Upper lobe of left lung (tissue), 6 donors: Measurements from ENCODE around the gene CNPY1. TPM values are rescaled to one million over a fixed set of nuclear protein-coding genes. Genes with fewer than 3 reads are reported as not detected.

ENCODE experiments used
- ATAC-seq, 2 donors: fragments of 200-7000 bp; cut with Tn5 transposase; one replicate each; pipeline ENCODE4 v1.9.1; 2022; ENCODE audit warnings: mild to moderate bottlenecking in 2 of 2, moderate library complexity in 2 of 2; ENCODE audit not compliant: low FRiP score in 2 of 2
- DNase-seq, 2 donors: peaks; one replicate each; pipeline ENCODE4 v3.0.0-alpha.2; 2019 to 2020
- H3K27ac ChIP-seq, 4 donors: fragments of 200-600 bp; sonication (generic); one replicate each; pipeline ENCODE4 v1.5.1; 2016 to 2019
- H3K27me3 ChIP-seq, 4 donors: fragments of 200-600 bp; sonication (generic); one replicate each; pipeline ENCODE4 v1.5.1; 2017 to 2019
- H3K36me3 ChIP-seq, 4 donors: fragments of 200-600 bp; sonication (generic); one replicate each; pipeline ENCODE4 v1.5.1; 2016 to 2019
- H3K4me1 ChIP-seq, 4 donors: fragments of 200-600 bp; sonication (generic); one replicate each; pipeline ENCODE4 v1.5.1; 2018 to 2019
- H3K4me3 ChIP-seq, 4 donors: fragments of 200-600 bp; sonication (generic); one replicate each; pipeline ENCODE4 v1.5.1; 2017 to 2019; ENCODE audit warnings: mild to moderate bottlenecking in 2 of 4, moderate library complexity in 1 of 4
- H3K9me3 ChIP-seq, 4 donors: fragments of 200-600 bp; sonication (generic); one replicate each; pipeline ENCODE4 v1.5.1; 2018 to 2019
- EP300 ChIP-seq, 4 donors: sonication (generic); formaldehyde crosslinking; IDR thresholded peaks; one replicate each; pipeline ENCODE4 v1.5.1; 2017; ENCODE audit warnings: antibody characterized with exemption in 4 of 4, control low read depth in 2 of 4
- POLR2A ChIP-seq, 4 donors: fragments of 450-650 bp; IDR thresholded peaks; one replicate each; pipeline ENCODE4 v1.5.1; 2016 to 2017; ENCODE audit warnings: antibody characterized with exemption in 4 of 4, mild to moderate bottlenecking in 2 of 4
- POLR2AphosphoS5 ChIP-seq, 2 donors: sonication (generic); formaldehyde crosslinking; IDR thresholded peaks; one replicate each; pipeline ENCODE4 v1.5.1; 2017; ENCODE audit warnings: antibody characterized with exemption in 2 of 2
- WGBS, 2 donors: methylation state at CpG; one replicate each; pipeline ENCODE4 v1.1.5; 2017 to 2018; 5-methylcytosine and 5-hydroxymethylcytosine counted together
- total RNA-seq, 6 donors: library from RNA; depleted of rRNA in 4 of 6; stranded (reverse); fragments of >200 nt in 4 of 6; gene quantifications; one replicate each; pipeline versions ENCODE4 v1.1.0 to v1.2.1, GENCODE V29; 2016 to 2021
- TF ChIP-seq, protein P1 (sequence below), 6 experiments: fragments of 450-650 bp in 4 of 6; fragments of 200-600 bp in 2 of 6; sonication (generic) in 2 of 6; IDR thresholded peaks; one replicate each; pipeline ENCODE4 v1.5.1; 2016 to 2019; ENCODE audit warnings: antibody characterized with exemption in 6 of 6
- donor health status: DM: no; HTN: no; CAD: no; lungs with moderate emphysema.
- donor health status: DM: no; HTN: yes; CAD: no; lungs with severe emphysema.

The CNPY1 gene
- total RNA-seq, 6 donors from 2014 or later = not detected

DNA sequence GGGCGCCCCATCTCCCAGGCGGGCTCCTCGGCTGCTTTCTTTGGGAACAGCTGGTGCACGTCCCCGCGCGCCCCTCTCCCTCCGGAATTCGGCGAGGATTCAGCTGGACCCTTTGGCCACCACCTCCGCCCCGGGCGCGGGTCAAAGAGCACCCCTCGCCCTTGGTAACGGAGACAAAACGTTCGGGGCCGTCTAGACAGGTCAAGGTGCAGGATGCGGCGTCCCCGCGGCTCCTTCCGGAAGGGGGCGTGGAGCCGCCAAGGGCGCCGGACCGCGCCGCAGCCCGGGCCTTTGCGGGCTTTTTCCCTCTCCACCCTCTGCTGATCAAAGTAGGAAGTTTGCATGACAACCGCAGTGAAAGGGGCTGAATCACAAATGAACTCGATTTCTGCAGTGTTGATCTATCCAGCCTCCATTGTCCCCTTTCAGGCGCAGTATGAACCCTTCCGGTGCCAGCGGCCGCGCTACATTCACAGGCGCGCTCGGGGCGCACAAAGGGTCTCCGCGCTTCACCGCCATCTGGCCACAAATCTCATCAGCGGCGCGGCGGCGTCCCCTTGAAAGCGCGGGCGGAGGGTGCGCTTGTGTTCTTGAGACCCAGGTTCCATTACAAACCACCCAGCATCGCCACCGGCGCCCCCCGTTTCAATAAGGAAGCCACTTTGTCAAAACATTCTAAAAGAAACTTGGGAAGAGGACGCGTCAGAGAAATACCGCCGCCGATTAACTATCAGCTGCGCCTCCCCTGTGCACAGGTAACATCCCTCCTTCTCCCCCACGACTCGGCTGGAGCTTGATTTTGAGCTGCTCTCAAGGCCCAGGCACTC, 36.4 kb downstream of the CNPY1 start:
- 4% methylated on average over 33 to 68 of the region's 68 CpGs for WGBS, 2 donors
- Histone ChIP-seq H3K4me1 (peaks cover 0 to 11% (median 4%) of the 10 kb centered on the region in 4 donors), H3K9me3 (no peaks in the 10 kb centered on the region), H3K27ac (no peak overlapping the region), H3K4me3 (no peak overlapping the region), H3K36me3 (no peaks in the 10 kb centered on the region), H3K27me3 (peaks cover 2 to 53% (median 28%) of the 10 kb centered on the region in 4 donors)
- no peak for ATAC-seq
- DNase-seq = peak in 1 of 2 donors; percentile 73
- TF ChIP-seq EP300 (IDR thresholded peaks at IDR 0.05) (no peak), POLR2A (IDR thresholded peaks at IDR 0.05) (no peak), POLR2AphosphoS5 (IDR thresholded peaks at IDR 0.05) (no peak)
- TF ChIP-seq, protein P1, sequence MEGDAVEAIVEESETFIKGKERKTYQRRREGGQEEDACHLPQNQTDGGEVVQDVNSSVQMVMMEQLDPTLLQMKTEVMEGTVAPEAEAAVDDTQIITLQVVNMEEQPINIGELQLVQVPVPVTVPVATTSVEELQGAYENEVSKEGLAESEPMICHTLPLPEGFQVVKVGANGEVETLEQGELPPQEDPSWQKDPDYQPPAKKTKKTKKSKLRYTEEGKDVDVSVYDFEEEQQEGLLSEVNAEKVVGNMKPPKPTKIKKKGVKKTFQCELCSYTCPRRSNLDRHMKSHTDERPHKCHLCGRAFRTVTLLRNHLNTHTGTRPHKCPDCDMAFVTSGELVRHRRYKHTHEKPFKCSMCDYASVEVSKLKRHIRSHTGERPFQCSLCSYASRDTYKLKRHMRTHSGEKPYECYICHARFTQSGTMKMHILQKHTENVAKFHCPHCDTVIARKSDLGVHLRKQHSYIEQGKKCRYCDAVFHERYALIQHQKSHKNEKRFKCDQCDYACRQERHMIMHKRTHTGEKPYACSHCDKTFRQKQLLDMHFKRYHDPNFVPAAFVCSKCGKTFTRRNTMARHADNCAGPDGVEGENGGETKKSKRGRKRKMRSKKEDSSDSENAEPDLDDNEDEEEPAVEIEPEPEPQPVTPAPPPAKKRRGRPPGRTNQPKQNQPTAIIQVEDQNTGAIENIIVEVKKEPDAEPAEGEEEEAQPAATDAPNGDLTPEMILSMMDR (IDR thresholded peaks at IDR 0.05) = no peak

DNA sequence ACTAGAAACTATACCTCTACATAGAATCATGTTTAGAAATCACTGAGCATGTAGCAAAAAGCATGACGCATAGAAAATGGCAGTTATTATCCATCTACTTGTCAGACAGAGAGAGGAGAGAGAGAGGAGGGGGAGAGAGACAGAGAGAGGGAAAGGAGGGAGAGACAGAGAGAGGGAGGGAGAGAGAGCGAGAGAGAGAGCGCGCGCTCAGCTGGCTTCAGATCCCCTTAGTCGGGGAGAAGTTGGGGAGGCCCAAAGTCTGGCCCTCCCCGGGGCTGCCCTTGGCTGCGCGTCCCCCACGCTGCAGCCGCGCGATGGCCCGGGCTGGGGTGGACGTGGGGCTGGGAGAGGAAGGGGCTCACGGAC, 37.0 kb downstream of the CNPY1 start:
- peaks cover 0 to 11% (median 4%) of the 10 kb centered on the region in 4 donors for H3K4me1 ChIP-seq
- no peak overlapping the region for H3K27ac ChIP-seq
- no peak for DNase-seq
- H3K36me3 ChIP-seq = no peaks in the 10 kb centered on the region
- H3K4me3 ChIP-seq = no peak overlapping the region
- TF ChIP-seq, protein P1 (IDR thresholded peaks at IDR 0.05) = no peak
- TF ChIP-seq POLR2A (IDR thresholded peaks at IDR 0.05) = no peak
- WGBS, 2 donors = 4 to 9% methylated on average over 15 to 16 of the region's 16 CpGs
- no peaks in the 10 kb centered on the region for H3K9me3 ChIP-seq
- no peak for ATAC-seq
- peaks cover 2 to 57% (median 28%) of the 10 kb centered on the region in 4 donors for H3K27me3 ChIP-seq

DNA sequence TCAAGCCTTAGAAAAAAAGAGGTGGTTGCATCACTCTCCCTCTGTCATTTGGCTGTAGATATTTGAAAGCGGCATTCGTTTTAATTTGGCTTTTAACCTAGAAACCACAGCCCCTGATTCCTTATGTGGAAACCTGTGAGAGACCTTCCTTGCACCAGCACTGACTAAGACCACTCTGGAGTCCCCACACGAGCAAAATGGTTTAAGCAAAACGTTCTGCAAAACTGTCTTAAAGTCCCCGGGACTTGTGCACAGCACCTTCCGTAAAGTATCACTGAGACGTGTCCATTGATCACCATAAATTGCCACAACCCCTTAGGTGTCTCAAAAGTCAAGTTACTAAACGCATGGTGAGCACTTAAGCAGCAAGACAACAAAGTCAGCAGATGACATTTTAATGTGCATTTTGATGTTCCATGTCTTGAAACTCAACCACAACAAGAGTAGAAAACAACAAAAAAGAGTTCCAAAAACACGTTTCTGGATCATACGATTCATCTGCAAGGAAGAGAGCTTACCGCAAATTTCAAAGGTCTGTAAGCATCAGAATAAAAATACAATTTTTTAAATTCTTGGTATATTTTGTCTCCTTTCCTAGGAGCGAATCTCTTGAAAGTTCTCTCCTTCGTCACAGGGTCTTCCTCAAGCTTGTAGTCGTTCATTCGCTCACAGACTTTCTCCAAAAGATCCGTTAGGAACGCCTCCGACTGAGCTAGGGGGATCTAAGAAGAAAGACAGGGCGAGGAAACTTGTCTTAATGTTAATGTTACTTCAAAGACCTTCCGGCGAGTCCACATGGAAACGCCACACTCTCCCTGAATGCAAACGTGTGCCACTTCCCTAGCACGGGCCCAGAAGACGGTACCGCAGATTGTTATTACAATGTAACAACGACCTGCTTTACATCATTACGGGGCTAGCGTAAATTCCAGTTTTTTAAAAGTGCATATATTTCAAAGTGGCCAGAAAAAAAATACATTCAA, 37.7 kb downstream of the CNPY1 start:
- ATAC-seq (no peak), DNase-seq (no peak)
- Histone ChIP-seq H3K9me3 (no peaks in the 10 kb centered on the region), H3K27ac (no peak overlapping the region), H3K4me1 (peaks cover 0 to 11% (median 4%) of the 10 kb centered on the region in 4 donors), H3K4me3 (no peak overlapping the region), H3K36me3 (no peaks in the 10 kb centered on the region), H3K27me3 (peaks cover 2 to 57% (median 26%) of the 10 kb centered on the region in 4 donors)
- 8 to 11% methylated on average over 29 of the region's 29 CpGs for WGBS, 2 donors
- no peak for TF ChIP-seq POLR2AphosphoS5 (IDR thresholded peaks at IDR 0.05)
- TF ChIP-seq EP300 (IDR thresholded peaks at IDR 0.05) = no peak
- no peak for TF ChIP-seq POLR2A (IDR thresholded peaks at IDR 0.05)
- TF ChIP-seq, protein P1 (IDR thresholded peaks at IDR 0.05) = no peak

DNA sequence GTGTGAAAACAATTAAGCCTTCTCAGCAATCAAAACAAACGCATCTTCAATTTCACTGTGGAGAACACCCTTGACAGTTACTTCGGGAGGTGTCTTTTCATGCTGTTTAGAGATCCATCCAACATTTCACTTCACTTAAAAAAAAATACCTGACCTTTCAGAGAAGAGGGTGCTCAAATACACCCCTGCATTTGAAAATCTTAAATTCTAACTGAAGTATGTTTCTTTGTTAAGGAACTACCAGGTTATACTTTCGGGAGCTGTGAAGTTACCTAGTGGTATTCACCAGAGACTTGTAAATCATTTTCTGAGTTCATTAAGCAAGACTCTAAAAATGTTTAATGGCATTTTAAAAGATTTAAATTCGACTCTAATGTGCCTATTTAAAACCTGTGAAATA, 38.8 kb downstream of the CNPY1 start:
- H3K9me3 ChIP-seq = no peaks in the 10 kb centered on the region
- H3K4me3 ChIP-seq = no peak overlapping the region
- no peaks in the 10 kb centered on the region for H3K36me3 ChIP-seq
- DNase-seq (no peak), ATAC-seq (no peak)
- peaks cover 0 to 11% (median 4%) of the 10 kb centered on the region in 4 donors for H3K4me1 ChIP-seq
- peaks cover 2 to 57% (median 26%) of the 10 kb centered on the region in 4 donors for H3K27me3 ChIP-seq
- TF ChIP-seq EP300 (IDR thresholded peaks at IDR 0.05) (no peak), POLR2AphosphoS5 (IDR thresholded peaks at IDR 0.05) (no peak), POLR2A (IDR thresholded peaks at IDR 0.05) (no peak)
- TF ChIP-seq, protein P1 (IDR thresholded peaks at IDR 0.05) = no peak
- no peak overlapping the region for H3K27ac ChIP-seq
- WGBS, 2 donors = 9 to 12% methylated on average over 4 of the region's 4 CpGs
